NCI-H2227 treated with DMSO at 0.1 percent for 48 hours (cell line): Measurements from ENCODE around the gene RPA3.

ENCODE experiments used
- DNase-seq: peaks from one replicate; lab custom pipeline; 2025; lab: John Stamatoyannopoulos, UW

The RPA3 gene

DNA sequence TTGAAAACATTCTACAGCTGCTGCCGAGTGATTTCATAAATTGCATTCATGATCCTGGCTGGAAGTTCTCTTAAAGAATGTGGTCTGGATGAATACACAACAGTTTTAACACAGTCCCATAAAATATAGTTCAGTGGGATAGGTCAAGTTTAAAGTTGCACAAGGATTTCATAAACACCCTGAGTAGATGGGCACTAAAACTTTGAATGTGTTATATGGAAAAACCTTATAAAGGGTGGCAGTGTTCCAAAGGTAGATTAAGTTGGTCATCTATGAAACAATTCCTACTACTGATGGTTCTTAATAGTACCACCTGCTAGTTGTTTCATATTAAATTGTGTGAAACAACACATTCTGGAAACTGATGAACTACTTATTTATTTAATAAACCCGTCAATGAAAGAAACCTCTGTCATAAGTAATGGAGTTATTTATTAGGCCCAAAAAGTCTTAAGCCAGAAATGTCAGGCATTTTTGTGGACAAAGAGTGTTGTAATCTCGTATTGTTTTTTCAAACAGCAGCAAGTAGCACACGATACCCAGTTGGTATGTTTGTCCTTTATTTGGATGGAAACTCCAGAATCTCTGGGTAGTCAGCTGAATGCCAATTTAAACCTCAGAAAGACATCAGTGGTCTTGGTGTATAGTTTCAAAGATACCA is 14.3 kb upstream of the RPA3 start:
- DNase-seq, result no peak

DNA sequence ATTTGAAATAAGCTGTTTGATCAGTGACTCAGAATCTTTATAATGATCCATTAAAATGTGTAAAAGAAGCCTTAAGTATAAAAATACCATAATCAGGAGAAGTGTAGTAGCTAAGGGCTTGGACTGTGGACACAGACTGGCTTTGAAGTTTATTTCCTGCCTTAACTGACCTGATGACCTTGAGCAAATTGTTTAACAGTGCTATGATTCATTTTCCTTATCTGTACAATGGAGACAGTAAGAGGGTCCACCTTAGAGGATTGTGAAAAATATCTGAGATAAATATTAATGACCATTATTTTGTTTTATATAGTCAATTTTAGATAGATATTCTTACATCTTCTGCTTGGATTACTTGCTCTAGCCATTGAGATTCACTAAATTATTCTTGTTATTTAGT is 13.3 kb upstream of the RPA3 start:
- DNase-seq, result no peak

GRCh38 chr7:7720750-7721621 is 2.6 kb upstream of the RPA3 start:
- DNase-seq, result no peak

DNA sequence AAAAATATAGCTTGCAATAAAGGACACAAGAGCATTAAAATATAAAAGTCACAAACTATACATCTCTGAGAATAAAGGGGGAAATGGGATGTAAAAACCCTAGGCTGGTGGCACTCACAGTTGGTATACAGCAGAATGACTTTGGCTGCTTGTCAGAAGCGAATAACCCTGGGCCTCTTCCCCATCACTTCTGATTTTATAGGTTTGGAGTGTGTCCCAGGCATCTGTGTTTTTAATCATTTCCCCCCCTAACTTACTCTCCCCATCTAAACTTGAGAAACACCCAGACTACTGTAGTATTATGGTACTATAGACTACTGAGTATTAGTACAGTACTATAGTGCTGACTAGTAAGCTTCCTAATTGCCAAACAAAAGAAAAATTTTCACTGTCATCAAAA is 1.8 kb upstream of the RPA3 start:
- no peak for DNase-seq

- no peak for DNase-seq
Measured at GRCh38 chr7:7719236-7719635, 829 bp upstream of the RPA3 start.

DNA sequence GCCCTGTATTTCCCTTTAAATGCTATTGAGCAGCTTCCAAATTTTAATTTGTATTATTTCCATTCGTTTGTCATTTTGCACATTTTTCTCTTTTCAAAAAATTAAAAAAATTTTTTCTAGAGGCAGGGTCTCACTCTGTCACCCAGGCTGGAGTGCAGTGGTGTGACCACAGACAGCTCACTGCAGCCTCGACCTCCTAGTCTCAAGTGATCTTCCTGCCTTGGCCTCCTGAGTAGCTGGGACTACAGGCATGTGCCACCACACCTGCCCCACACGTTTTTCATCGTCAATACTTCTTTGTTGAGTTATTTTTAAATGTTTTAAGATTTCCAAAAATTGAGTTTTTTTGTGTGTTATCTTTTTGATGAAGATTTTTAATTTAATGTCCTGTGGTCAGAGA is 4.7 kb downstream of the RPA3 start:
- DNase-seq, result no peak

- DNase-seq, result no peak
Measured at GRCh38 chr7:7710469-7710868, 7.9 kb downstream of the RPA3 start.

GRCh38 chr7:7709291-7709690 is 9.1 kb downstream of the RPA3 start:
- no peak for DNase-seq

DNA sequence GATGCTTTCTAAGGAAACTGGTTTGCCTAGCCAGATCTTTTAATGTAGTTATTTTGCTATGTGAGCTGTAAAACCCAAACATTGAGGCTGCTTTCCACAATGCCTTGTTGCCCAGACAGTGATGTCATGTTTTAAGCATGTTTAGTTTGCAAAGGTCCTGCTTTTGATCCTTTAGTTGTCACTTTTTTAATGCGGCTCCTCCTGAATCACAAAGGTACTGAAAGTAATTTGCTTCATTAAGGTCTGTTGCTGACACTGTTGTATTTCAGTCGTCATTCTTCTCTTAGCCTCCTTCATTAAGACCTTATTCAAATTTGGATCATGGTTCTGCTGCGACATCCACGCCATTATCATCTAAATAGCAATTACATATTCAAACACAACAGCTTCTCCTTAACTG is 10.6 kb downstream of the RPA3 start:
- no peak for DNase-seq

- no peak for DNase-seq
Measured at GRCh38 chr7:7707246-7707645, 11.2 kb downstream of the RPA3 start.

GRCh38 chr7:7706556-7707172 is 11.7 kb downstream of the RPA3 start:
- DNase-seq, result no peak

DNA sequence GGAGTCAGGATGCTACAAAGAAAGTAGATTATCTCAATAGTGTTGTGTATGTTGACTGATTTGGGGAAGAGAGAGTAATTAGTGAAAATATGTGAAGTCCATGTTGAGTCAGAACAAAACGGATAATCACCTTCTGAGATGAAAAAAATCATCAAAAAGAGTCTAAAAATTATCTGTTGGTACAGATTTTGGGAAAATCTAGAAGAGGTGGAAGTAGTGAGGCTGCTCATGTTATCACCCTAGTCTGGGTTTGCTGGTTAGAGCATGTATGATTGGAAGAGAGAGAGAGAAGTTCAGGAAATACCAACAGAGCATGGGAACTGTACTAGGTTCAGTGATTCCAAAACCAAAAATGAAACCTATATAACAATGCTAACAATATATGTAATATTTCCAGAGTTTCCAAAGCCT is 12.3 kb downstream of the RPA3 start:
- no peak for DNase-seq

DNA sequence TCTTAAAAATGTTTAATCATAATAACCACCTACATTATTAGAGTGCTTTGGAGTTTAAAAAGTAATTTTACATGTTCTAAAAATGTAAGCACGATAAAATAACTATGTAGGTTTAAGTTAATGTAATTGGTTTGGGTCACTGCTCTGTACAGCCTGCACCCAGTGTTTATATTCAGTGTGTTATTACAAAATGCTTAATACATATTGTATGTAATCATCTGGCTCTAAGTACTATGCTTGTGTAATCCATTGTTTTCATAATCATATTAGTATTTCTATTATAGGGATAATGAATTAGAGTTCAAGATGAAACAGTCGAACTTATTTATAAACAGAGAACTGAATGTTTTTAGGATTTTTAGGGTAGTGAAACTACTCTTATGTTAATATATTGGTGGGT is 13.1 kb downstream of the RPA3 start:
- no peak for DNase-seq

DNA sequence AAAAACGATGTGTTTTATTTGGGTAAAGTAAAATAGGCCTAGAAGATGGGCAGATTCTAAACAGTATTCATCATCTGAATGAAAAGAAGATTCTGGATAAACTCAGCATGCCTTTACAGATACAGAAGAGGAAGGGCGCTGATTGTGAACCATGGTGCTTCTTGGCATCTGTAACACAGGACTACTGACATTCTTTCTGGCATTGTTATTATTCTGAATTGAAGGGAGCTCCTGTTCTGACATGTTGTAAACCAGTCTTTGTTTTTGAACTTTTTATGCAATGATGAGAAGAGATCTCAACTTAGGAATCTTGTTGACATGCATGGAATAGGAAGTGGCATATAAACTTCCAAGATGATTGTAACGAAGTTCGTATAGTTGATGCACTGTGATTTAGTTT is 13.5 kb downstream of the RPA3 start:
- DNase-seq, result no peak

DNA sequence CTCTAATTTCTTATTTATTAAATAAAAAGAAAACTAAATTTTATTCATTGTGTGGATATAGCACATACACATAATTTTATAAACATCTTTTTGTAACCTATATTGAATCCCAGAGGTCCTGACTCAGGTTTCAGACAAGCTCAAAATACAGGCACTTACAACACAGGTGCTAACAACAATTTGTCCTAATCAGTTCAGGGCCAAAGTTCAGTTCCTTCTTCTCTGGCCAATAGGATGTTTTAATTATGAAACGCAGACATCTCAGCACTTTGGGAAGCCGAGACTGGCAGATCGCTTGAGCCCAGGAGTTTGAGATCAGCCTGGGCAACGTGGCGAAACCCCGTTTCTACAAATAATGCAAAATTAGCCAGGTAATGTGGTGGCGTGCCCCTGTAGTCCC is 15.0 kb downstream of the RPA3 start:
- DNase-seq, result no peak

DNA sequence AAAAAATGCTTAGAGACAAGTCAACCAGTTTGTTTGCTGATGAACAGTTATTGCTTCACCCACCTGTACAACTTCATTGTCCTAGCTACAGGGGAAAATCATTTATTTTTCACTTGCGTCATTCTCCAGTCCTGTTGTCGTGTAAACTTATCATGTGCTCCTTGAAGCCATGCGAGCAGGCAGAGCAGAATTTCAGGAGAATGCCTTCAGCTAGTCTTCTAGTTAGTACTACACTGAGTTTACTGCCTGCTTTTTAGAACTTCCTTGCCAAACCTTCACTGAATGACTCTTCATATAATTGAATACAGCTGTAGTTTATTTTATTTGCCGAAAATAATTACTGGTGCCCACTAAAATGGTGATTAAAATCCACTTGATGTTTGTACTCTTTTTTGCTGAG is 15.6 kb downstream of the RPA3 start:
- no peak for DNase-seq

GRCh38 chr7:7701527-7701926 is 16.9 kb downstream of the RPA3 start:
- no peak for DNase-seq

DNA sequence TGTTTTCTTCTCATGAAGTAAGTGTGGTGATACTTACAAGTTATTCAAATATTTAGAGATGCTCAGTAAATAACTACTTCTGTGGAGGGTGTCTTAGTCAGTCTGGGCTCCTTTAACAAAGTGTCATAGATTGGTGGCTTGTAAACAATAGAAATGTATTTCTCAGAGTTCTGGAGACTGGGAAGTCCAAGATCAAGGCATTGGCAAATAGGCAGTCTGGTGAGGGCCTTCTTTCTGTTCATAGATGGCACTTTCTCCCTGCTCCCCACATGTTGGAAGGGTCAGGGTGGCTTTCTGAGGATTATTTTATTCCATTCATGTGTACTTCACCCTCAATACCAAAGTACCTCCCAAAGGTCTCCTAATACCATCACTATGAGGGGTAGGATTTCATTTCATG is 18.4 kb downstream of the RPA3 start:
- DNase-seq, result no peak

DNA sequence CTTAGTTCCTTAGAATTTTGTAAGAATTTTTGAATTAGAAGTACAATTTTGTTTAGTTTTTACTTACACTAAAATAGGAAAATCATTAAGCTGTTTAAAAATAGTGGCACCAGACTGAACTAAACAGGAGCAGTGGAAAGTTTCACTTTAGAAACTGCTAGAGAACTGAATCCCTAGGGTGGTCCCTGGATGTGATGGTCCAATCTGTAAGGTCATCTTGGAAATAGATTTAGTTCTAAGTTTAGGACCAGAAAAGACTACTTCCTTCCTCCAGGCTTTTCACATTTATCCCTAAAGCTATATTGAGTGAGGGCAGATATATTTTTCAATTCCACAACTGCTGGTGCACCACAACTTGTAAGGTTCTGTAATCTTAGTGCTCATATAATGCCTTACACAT is 19.0 kb downstream of the RPA3 start:
- no peak for DNase-seq

- DNase-seq, result no peak
Measured at GRCh38 chr7:7698930-7699329, 19.5 kb downstream of the RPA3 start.

GRCh38 chr7:7696458-7697119 is 21.8 kb downstream of the RPA3 start:
- DNase-seq, result no peak

DNA sequence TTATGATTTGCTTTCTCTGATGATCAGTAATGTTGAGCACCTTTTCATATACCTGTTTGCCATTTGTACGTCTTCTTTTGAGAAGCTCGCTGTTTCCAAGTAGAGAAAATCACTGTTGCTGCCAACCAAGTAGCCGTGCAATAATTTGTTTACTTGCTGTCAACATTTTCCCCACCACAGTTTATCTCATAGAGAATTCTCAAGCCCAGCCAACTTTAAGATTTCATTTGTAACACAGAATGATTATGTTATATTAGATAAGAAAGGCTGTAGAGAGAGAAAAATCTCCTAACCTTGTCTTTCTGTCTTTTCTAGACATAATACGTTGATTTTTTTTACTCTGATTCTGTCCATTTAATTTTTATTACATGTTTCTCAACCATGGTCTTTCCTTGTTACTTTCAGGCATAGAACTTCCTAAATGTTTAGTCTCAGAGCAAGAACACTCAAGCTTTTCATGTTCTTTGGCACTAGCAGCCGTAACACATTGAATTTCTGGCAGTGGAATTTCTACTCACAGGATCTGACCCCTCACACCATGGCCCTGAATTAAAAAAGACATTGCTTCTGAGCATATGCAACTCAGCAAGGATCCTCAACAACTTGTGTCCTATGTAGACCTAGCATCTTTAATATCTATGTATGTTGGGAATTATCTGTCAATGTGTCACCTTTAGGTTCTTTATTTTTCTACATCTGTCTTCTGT is 23.1 kb downstream of the RPA3 start:
- DNase-seq, result no peak
